T-helper 2 cell treated with Interferon-gamma antibody and Interleukin-4, amounts not matched to agents 5 μg/mL and 100 μg/mL, for 36 hours (primary cell): ENCODE measurements around the gene SINHCAF.
"Not testable (repeated sequence)": the region's sequence is repeated elsewhere in the genome, so short reads cannot be mapped to it uniquely, and the experiment has no call there.

Source experiments
- DNase-seq: peaks from one replicate; pipeline ENCODE4 v3.0.0; 2021; ENCODE audit warnings: low spot score
- H3K27ac Mint-ChIP-seq: one replicate; pipeline ENCODE4 v1.8.0; 2021; ENCODE audit warnings: mild to moderate bottlenecking, mixed read lengths
- H3K27me3 Mint-ChIP-seq: one replicate; pipeline ENCODE4 v1.8.0; 2021; ENCODE audit warnings: low read depth, mixed read lengths
- H3K36me3 Mint-ChIP-seq: one replicate; pipeline ENCODE4 v1.8.0; 2021; ENCODE audit warnings: low read depth, mixed read lengths
- H3K4me1 Mint-ChIP-seq: one replicate; pipeline ENCODE4 v1.8.0; 2021; ENCODE audit warnings: low read depth, mixed read lengths
- H3K4me3 Mint-ChIP-seq: one replicate; pipeline ENCODE4 v1.8.0; 2022; ENCODE audit warnings: mild to moderate bottlenecking, moderate library complexity, mixed read lengths
- H3K9me3 Mint-ChIP-seq: one replicate; pipeline ENCODE4 v1.8.0; 2021; ENCODE audit warnings: mixed read lengths

The SINHCAF gene

GRCh38 chr12:31251707-31252611, 74.0 kb downstream of the SINHCAF start:
- not testable (repeated sequence) for H3K4me1 Mint-ChIP-seq, H3K9me3 Mint-ChIP-seq, H3K36me3 Mint-ChIP-seq, H3K27ac Mint-ChIP-seq, DNase-seq
- Mint-ChIP-seq H3K27me3 (peaks cover 13% of the 10 kb centered on the region), H3K4me3 (peak overlapping the region; percentile 79)

DNA sequence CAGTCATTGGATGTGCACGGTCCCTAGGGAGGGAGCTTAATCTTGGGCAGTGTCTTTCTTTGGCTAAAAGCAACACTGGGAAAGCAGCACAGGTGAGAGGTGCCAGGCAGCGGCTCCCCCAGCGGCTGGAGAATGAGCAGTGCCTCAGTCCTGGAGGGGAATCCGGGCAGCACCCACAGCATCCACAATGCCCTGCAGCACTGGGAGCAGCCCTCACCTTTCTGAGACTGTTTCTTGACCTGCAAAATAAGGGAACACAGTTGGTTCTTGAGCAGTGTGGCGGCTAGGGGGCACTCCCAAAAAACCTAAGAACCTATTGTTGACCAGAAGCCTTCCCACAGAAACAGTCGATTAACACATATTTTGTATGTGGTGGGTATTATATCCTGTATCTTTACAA, 75.8 kb downstream of the SINHCAF start:
- Mint-ChIP-seq H3K36me3 (no peaks in the 10 kb centered on the region), H3K27ac (no peak overlapping the region), H3K4me3 (no peak overlapping the region), H3K4me1 (no peaks in the 10 kb centered on the region), H3K27me3 (peaks cover 10% of the 10 kb centered on the region), H3K9me3 (no peaks in the 10 kb centered on the region)
- no peak for DNase-seq

GRCh38 chr12:31249356-31249755, 76.6 kb downstream of the SINHCAF start:
- DNase-seq: no peak
- Mint-ChIP-seq H3K4me3 (no peak overlapping the region), H3K4me1 (no peaks in the 10 kb centered on the region), H3K9me3 (no peaks in the 10 kb centered on the region), H3K36me3 (no peaks in the 10 kb centered on the region), H3K27me3 (peaks cover 10% of the 10 kb centered on the region), H3K27ac (no peak overlapping the region)

DNA sequence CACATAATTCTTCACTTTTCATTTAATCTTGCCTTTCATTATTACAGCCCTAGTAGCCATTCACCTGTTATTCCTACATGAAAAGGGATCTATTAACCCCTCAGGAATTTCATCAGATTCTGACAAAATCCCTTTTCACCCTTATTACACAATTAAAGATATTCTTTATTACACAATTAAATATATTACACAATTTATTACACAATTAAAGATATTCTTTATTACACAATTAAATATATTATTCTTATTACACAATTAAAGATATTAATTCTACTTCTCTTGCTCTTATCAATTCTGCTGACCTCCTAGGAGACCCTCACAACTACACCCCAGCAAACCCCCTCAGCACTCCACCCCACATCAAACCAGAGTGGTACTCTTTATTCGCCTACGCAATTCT, 77.1 kb downstream of the SINHCAF start:
- H3K9me3 Mint-ChIP-seq: no peaks in the 10 kb centered on the region
- peaks cover 5% of the 10 kb centered on the region for H3K27me3 Mint-ChIP-seq
- no peak overlapping the region for H3K27ac Mint-ChIP-seq
- no peak overlapping the region for H3K4me3 Mint-ChIP-seq
- no peaks in the 10 kb centered on the region for H3K4me1 Mint-ChIP-seq
- no peak for DNase-seq
- H3K36me3 Mint-ChIP-seq: no peaks in the 10 kb centered on the region

- DNase-seq: no peak
- Mint-ChIP-seq H3K4me3 (no peak overlapping the region), H3K4me1 (no peaks in the 10 kb centered on the region), H3K9me3 (no peaks in the 10 kb centered on the region), H3K36me3 (no peaks in the 10 kb centered on the region), H3K27me3 (peaks cover 4% of the 10 kb centered on the region), H3K27ac (no peak overlapping the region)
Observed at GRCh38 chr12:31248337-31248736, 77.6 kb downstream of the SINHCAF start.

GRCh38 chr12:31246470-31246850, 79.5 kb downstream of the SINHCAF start:
- Mint-ChIP-seq H3K36me3 (no peaks in the 10 kb centered on the region), H3K27me3 (peaks cover 2% of the 10 kb centered on the region), H3K4me3 (no peak overlapping the region), H3K4me1 (no peaks in the 10 kb centered on the region), H3K9me3 (no peaks in the 10 kb centered on the region), H3K27ac (no peak overlapping the region)
- DNase-seq: no peak

- H3K27me3 Mint-ChIP-seq: peaks cover 2% of the 10 kb centered on the region
- no peaks in the 10 kb centered on the region for H3K4me1 Mint-ChIP-seq
- no peaks in the 10 kb centered on the region for H3K9me3 Mint-ChIP-seq
- no peaks in the 10 kb centered on the region for H3K36me3 Mint-ChIP-seq
- no peak for DNase-seq
- H3K4me3 Mint-ChIP-seq: no peak overlapping the region
- H3K27ac Mint-ChIP-seq: no peak overlapping the region
Observed at GRCh38 chr12:31245822-31246469, 80.0 kb downstream of the SINHCAF start.

- H3K4me3 Mint-ChIP-seq, H3K27me3 Mint-ChIP-seq, DNase-seq, H3K9me3 Mint-ChIP-seq, H3K27ac Mint-ChIP-seq, H3K4me1 Mint-ChIP-seq, H3K36me3 Mint-ChIP-seq: not testable (repeated sequence)
Observed at GRCh38 chr12:31242418-31242817, 83.5 kb downstream of the SINHCAF start.

- H3K27me3 Mint-ChIP-seq: peaks cover 15% of the 10 kb centered on the region
- peak; percentile 33 for DNase-seq
- H3K27ac Mint-ChIP-seq: no peak overlapping the region
- H3K9me3 Mint-ChIP-seq: no peaks in the 10 kb centered on the region
- no peaks in the 10 kb centered on the region for H3K36me3 Mint-ChIP-seq
- H3K4me1 Mint-ChIP-seq: peaks cover 6% of the 10 kb centered on the region
- no peak overlapping the region for H3K4me3 Mint-ChIP-seq
Observed at GRCh38 chr12:31238764-31239387, 87.1 kb downstream of the SINHCAF start.

DNA sequence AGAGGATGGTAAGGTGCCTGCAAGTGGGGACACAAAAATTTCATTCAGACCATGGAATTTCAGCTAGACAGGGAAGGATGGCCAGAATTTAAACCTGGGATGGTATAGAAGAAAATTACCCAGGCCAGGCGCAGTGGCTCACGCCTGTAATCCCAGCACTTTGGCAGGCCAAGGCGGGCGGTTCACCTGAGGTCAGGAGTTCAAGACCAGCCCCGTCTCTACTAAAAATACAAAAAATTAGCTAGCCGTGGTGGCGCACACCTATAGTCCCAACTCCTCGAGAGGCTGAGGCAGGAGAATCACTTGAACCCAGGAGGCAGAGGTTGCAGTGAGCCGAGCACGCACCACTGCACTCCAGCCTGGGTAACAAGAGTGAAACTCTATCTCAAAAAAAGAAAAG, 87.6 kb downstream of the SINHCAF start:
- H3K9me3 Mint-ChIP-seq, H3K4me1 Mint-ChIP-seq, H3K4me3 Mint-ChIP-seq, H3K36me3 Mint-ChIP-seq, H3K27ac Mint-ChIP-seq, DNase-seq: not testable (repeated sequence)
- peaks cover 15% of the 10 kb centered on the region for H3K27me3 Mint-ChIP-seq

GRCh38 chr12:31236998-31237637, 88.8 kb downstream of the SINHCAF start:
- Mint-ChIP-seq H3K36me3 (no peaks in the 10 kb centered on the region), H3K4me3 (no peak overlapping the region), H3K9me3 (no peaks in the 10 kb centered on the region), H3K27ac (no peak overlapping the region), H3K4me1 (peaks cover 6% of the 10 kb centered on the region), H3K27me3 (peaks cover 13% of the 10 kb centered on the region)
- no peak for DNase-seq

- Mint-ChIP-seq H3K4me3 (no peak overlapping the region), H3K27me3 (peaks cover 13% of the 10 kb centered on the region)
Observed at GRCh38 chr12:31235868-31236395, 90.0 kb downstream of the SINHCAF start.

DNA sequence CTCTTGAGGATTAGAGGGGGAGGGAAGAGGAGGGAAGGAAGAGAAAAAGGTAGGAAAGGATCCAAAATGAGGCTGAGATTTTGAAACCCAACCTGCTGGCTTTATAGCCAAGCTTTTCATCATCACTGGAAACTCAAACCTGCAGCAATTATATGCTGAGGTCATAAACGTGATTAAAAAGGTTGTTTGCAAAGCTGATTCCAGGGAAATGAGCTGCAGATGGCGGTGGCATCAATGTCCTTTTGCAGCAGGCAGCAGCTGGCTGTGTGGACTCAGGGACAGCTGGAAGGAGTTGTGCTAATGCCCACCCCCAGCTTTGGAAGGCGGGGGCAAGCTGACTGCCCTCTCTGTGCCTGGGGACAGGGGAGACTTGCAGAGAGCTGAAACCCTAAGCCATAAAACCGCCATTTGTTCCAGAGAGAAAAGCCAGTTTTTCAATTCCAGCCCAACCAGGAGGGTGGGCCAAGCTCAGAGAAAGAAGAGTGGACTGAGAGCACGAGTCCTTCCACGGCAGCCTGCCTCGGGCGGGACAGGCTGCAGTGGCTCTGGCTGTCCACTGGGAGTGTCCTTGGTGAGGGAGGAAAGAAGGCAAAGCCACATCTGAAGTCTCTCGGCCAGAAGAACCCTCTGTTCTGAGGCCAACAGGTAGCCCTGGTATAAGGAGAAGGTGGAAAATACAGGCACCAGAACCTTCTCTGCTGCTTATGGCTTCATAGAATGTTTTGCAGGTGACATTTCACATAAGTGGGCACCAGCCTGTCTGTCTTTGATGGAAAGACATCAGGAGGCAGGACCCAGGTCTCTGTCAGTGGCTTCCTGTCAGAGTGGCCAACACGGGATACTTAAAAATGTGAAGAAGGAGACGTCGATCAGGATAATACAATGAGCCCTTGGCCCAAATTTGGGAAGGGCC, 90.7 kb downstream of the SINHCAF start:
- Mint-ChIP-seq H3K4me1 (peaks cover 6% of the 10 kb centered on the region), H3K4me3 (no peak overlapping the region), H3K27me3 (peaks cover 10% of the 10 kb centered on the region), H3K9me3 (no peaks in the 10 kb centered on the region), H3K27ac (no peak overlapping the region), H3K36me3 (no peaks in the 10 kb centered on the region)
- DNase-seq: no peak

More at GRCh38 chr12:31235868-31236395, 90.0 kb downstream of the SINHCAF start:
- H3K27ac Mint-ChIP-seq: no peak overlapping the region
- no peaks in the 10 kb centered on the region for H3K36me3 Mint-ChIP-seq
- no peaks in the 10 kb centered on the region for H3K9me3 Mint-ChIP-seq
- H3K4me1 Mint-ChIP-seq: peaks cover 6% of the 10 kb centered on the region
- no peak for DNase-seq
